Breast epithelium (tissue), 4 donors: Measurements from ENCODE around the gene SLC27A2. TPM values are rescaled to one million over a fixed set of nuclear protein-coding genes. Genes with fewer than 3 reads are reported as not detected.

Experiments used
- DNase-seq, 2 donors: peaks; one replicate each; pipeline ENCODE4 v3.0.0-alpha.2; 2019; ENCODE audit warnings: low spot score in 2 of 2
- H3K27ac ChIP-seq, 2 donors: fragments of 200-600 bp; sonication (generic) in 1 of 2; one replicate each; pipeline ENCODE4 v1.5.1; 2016 to 2019; ENCODE audit warnings: mild to moderate bottlenecking in 1 of 2
- H3K27me3 ChIP-seq, 2 donors: fragments of 200-600 bp; sonication (generic) in 1 of 2; one replicate each; pipeline versions ENCODE4 v1.5.1 to v1.6.0; 2017 to 2019; ENCODE audit warnings: control low read depth in 1 of 2, mild to moderate bottlenecking in 1 of 2
- H3K36me3 ChIP-seq: fragments of 200-600 bp; one replicate; pipeline ENCODE4 v1.5.1; 2019
- H3K4me1 ChIP-seq, 2 donors: fragments of 200-600 bp; sonication (generic); one replicate each; pipeline ENCODE4 v1.5.1; 2016 to 2019; ENCODE audit warnings: control low read depth in 1 of 2
- H3K4me3 ChIP-seq, 3 donors: fragments of 200-600 bp; sonication (generic); 1 replicate in 2 of 3; 2 replicates in 1 of 3; pipeline ENCODE4 v1.5.1; 2016 to 2019; ENCODE audit warnings: mild to moderate bottlenecking in 3 of 3, moderate library complexity in 2 of 3
- H3K9me3 ChIP-seq, 2 donors: fragments of 200-600 bp; sonication (generic) in 1 of 2; one replicate each; pipeline ENCODE4 v1.5.1; 2016 to 2019; ENCODE audit warnings: control low read depth in 1 of 2
- CTCF ChIP-seq, 3 donors: fragments of 450-650 bp; IDR thresholded peaks; one replicate each; pipeline ENCODE4 v1.5.1; 2016 to 2017; ENCODE audit warnings: antibody characterized with exemption in 3 of 3, mild to moderate bottlenecking in 3 of 3, moderate library complexity in 3 of 3
- POLR2A ChIP-seq: fragments of 450-650 bp; IDR thresholded peaks from one replicate; pipeline ENCODE4 v1.6.1; 2016; ENCODE audit warnings: antibody characterized with exemption, mild to moderate bottlenecking, moderate library complexity
- POLR2AphosphoS5 ChIP-seq, 3 donors: sonication (generic); formaldehyde crosslinking; IDR thresholded peaks; one replicate each; pipeline ENCODE4 v1.6.1; 2017; ENCODE audit warnings: antibody characterized with exemption in 3 of 3
- intact Hi-C: fragments of 100-400 bp; cut with DNase I; formaldehyde crosslinking; loops from one replicate; pipeline ENCODE4 v1.15.1; 2023; ENCODE audit warnings: low total_unique reads
- total RNA-seq, 3 donors: library from RNA; depleted of rRNA; stranded (reverse); fragments of >200 nt; gene quantifications; one replicate each; pipeline ENCODE4 v1.1.0, GENCODE V29; 2016

SLC27A2 gene
- total RNA-seq, 3 donors from 2014 or later = 0.96 to 5.6 (median 3.5) TPM

DNA sequence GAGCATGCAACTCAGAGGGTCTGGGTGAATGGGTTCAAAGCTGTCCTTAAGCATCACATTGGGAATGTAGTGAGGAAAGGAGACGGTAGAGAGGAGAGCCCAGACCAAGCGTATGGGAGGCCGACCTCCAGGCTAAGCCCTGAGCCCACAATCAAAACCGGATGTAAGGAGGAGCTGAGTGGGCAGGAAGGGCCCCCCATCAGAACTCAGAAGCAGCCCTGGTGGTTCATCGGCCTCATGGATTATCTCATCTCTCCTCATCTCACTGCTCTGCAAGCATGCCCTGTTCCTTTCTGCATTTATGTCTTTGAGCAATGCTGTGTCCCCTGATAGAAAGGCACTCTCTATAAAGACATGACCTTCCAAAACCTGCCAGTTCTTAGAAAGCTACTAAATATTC, 77.3 kb downstream of the SLC27A2 start:
- DNase-seq = no peak
- intact Hi-C loops = no loop called here
- H3K4me3 ChIP-seq = no peak overlapping the region
- no peak for TF ChIP-seq POLR2A
- no peak for TF ChIP-seq POLR2AphosphoS5 (IDR thresholded peaks at IDR 0.05)
- TF ChIP-seq CTCF (IDR thresholded peaks at IDR 0.05) = no peak
- no peaks in the 10 kb centered on the region for H3K27me3 ChIP-seq
- no peaks in the 10 kb centered on the region for H3K9me3 ChIP-seq
- H3K36me3 ChIP-seq = no peaks in the 10 kb centered on the region
- no peak overlapping the region for H3K27ac ChIP-seq
- no peaks in the 10 kb centered on the region for H3K4me1 ChIP-seq

- DNase-seq = no peak
- intact Hi-C loops = no loop called here
- Histone ChIP-seq H3K4me3 (no peak overlapping the region), H3K9me3 (no peaks in the 10 kb centered on the region), H3K27me3 (no peaks in the 10 kb centered on the region), H3K27ac (no peak overlapping the region), H3K36me3 (no peaks in the 10 kb centered on the region), H3K4me1 (no peaks in the 10 kb centered on the region)
- TF ChIP-seq POLR2A (no peak), POLR2AphosphoS5 (IDR thresholded peaks at IDR 0.05) (no peak), CTCF (IDR thresholded peaks at IDR 0.05) (no peak)
Measured at GRCh38 chr15:50260969-50261496, 79.0 kb downstream of the SLC27A2 start.

GRCh38 chr15:50261981-50262380, 80.0 kb downstream of the SLC27A2 start:
- Histone ChIP-seq H3K4me1 (no peaks in the 10 kb centered on the region), H3K36me3 (no peaks in the 10 kb centered on the region), H3K27me3 (no peaks in the 10 kb centered on the region), H3K4me3 (no peak overlapping the region), H3K27ac (no peak overlapping the region), H3K9me3 (no peaks in the 10 kb centered on the region)
- intact Hi-C loops = no loop called here
- no peak for TF ChIP-seq POLR2A
- no peak for TF ChIP-seq POLR2AphosphoS5 (IDR thresholded peaks at IDR 0.05)
- DNase-seq = no peak

DNA sequence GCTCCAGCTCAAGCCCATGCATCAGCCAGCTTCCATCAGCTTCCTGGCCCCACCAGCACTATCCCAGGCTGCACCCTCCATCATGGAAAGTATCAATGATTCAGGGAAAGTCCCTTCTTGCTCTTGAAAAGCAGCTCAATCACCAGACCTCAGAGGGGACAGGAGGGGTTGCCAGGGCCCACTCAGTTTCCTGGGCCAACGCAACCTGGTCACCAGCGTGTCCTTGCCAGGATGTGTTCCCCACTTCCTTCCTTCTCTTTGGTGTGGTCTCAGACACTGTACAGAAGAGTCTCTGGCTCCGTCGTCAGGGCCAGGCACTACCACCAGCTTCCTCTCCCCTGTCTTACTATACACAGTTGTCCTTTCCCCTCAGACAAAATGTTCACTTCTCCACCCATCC, 80.5 kb downstream of the SLC27A2 start:
- no peaks in the 10 kb centered on the region for H3K4me1 ChIP-seq
- H3K9me3 ChIP-seq = no peaks in the 10 kb centered on the region
- no peaks in the 10 kb centered on the region for H3K27me3 ChIP-seq
- intact Hi-C loops = no loop called here
- TF ChIP-seq POLR2A (no peak), POLR2AphosphoS5 (IDR thresholded peaks at IDR 0.05) (no peak), CTCF (IDR thresholded peaks at IDR 0.05) (no peak)
- no peaks in the 10 kb centered on the region for H3K36me3 ChIP-seq
- H3K27ac ChIP-seq = no peak overlapping the region
- DNase-seq = no peak
- no peak overlapping the region for H3K4me3 ChIP-seq

DNA sequence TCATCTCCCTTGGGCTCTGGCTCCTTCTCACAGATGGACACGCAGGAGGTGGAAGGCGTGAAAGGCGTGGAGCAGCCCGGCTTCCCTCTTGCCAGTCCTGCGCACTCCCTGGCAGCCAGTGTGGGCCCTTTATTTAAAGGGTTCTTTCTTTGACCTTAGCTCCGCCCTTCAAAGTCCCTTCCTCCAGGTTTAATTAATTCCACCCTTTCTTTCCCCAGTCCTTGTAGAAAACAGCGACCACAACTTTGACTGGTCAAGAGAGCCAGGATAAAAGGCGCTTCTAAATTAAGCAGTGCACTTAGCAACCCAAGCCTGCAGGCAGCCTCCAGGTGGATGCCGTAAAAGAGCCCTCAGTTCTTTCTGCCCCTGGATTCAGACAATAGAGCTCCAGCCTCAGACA, 83.6 kb downstream of the SLC27A2 start, which contains the start of gene HDC:
TSS of gene HDC (minus strand) at position 107 of the 400 bp plus-strand sequence. CDS start at position 4, 103 bp downstream.
- no peak for TF ChIP-seq CTCF (IDR thresholded peaks at IDR 0.05)

GRCh38 chr15:50267577-50267976, 85.6 kb downstream of the SLC27A2 start:
- no peak overlapping the region for H3K4me3 ChIP-seq
- no peaks in the 10 kb centered on the region for H3K4me1 ChIP-seq
- TF ChIP-seq POLR2AphosphoS5 (IDR thresholded peaks at IDR 0.05) (no peak), CTCF (IDR thresholded peaks at IDR 0.05) (no peak), POLR2A (no peak)
- H3K36me3 ChIP-seq = no peaks in the 10 kb centered on the region
- no peaks in the 10 kb centered on the region for H3K27me3 ChIP-seq
- H3K9me3 ChIP-seq = no peaks in the 10 kb centered on the region
- no peak for DNase-seq
- no peak overlapping the region for H3K27ac ChIP-seq
- intact Hi-C loops = no loop called here

More for the DNA sequence above, 83.6 kb downstream of the SLC27A2 start, which contains the start of gene HDC:
- no peak for DNase-seq
- H3K9me3 ChIP-seq = no peaks in the 10 kb centered on the region
- no peaks in the 10 kb centered on the region for H3K27me3 ChIP-seq
- H3K27ac ChIP-seq = no peak within 1 kb of the TSS
- H3K4me1 ChIP-seq = no peaks in the 10 kb centered on the region
- no peak within 1 kb of the TSS for H3K4me3 ChIP-seq
- no peaks in the 10 kb centered on the region for H3K36me3 ChIP-seq
- intact Hi-C loops = no loop called here
